Epithelial cell of proximal tubule (primary cell): ENCODE results near the gene CEMIP. TPM values are rescaled to one million over a fixed set of nuclear protein-coding genes. Genes with fewer than 3 reads are reported as not detected.

Source experiments
- DNase-seq: peaks from one replicate; pipeline ENCODE4 v3.0.0-alpha.2; 2011; ENCODE audit warnings: low read depth
- H3K4me3 ChIP-seq: 2 replicates; pipeline ENCODE4 v1.5.1; 2011; ENCODE audit warnings: low read depth, mild to moderate bottlenecking, low read length
- CTCF ChIP-seq: conservative IDR thresholded peaks from 2 replicates; pipeline ENCODE4 v1.5.1; 2012; ENCODE audit warnings: low read depth, mild to moderate bottlenecking, low read length
- total RNA-seq: library from RNA; depleted of rRNA; stranded (reverse); fragments of >200 nt; gene quantifications from 2 replicates; pipeline ENCODE4 v1.2.3, GENCODE V29; 2015

CEMIP gene
- total RNA-seq, 1 donor from 2014 or later = 0.06 TPM

GRCh38 chr15:80969316-80969715 lies 190.1 kb downstream of the CEMIP start:
- TF ChIP-seq CTCF = no peak
- DNase-seq = no peak
- no peak overlapping the region for H3K4me3 ChIP-seq

DNA sequence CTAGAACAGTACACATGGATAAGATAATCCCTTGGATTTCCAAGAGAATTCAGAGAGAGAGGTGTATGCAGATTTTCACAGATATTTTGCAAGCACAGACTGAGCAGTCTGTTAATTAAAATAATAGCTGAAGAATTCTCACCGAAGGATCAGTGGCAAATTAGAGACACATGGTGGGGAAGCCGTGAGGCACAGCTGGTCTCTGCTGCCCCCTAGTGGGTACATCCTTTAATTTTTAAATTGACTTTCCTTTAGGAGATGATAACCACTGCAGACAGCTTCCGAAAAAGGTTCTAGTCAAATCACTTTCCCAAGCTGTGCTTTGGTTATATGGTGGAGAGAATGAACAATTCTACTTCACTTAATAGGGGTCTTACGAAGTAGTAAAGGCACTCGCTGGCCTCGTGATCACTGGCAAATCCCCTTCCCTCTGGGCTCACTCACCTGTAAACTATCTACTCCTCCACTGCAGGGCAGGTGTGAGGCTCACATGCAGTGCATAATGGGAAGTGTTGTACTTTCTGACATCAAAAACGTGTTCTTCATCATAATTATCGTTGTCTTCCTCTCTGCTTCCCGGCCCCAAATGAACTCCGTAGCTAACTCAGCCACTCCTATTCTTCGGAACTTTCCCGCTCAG lies 191.0 kb downstream of the CEMIP start:
- no peak for DNase-seq
- no peak overlapping the region for H3K4me3 ChIP-seq
- TF ChIP-seq CTCF = peak; percentile 84

- no peak for TF ChIP-seq CTCF
- H3K4me3 ChIP-seq = no peak overlapping the region
- no peak for DNase-seq
Observed at GRCh38 chr15:80970658-80971057, 191.5 kb downstream of the CEMIP start.

GRCh38 chr15:80971143-80971542 lies 192.0 kb downstream of the CEMIP start:
- no peak for TF ChIP-seq CTCF
- DNase-seq = no peak
- H3K4me3 ChIP-seq = no peak overlapping the region

DNA sequence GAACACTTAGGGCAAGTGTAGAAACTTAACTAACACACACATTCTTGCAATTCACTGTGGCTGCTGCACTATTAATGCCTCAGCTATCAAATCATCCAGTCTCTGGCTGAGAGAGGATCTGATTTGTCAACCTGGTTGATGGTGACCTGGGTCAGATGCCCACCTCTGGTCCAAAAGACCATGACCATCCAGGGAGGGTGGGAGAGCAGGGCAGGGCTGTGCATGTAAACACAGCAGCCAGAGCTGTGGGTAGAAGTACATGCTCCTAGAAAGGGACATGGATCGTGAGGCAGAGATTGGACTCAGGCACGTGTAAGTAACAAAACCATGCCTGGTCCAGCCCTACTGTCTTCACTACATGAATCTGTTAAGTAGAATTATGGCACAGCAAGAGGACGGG lies 193.1 kb downstream of the CEMIP start:
- no peak for DNase-seq
- TF ChIP-seq CTCF = no peak
- no peak overlapping the region for H3K4me3 ChIP-seq

DNA sequence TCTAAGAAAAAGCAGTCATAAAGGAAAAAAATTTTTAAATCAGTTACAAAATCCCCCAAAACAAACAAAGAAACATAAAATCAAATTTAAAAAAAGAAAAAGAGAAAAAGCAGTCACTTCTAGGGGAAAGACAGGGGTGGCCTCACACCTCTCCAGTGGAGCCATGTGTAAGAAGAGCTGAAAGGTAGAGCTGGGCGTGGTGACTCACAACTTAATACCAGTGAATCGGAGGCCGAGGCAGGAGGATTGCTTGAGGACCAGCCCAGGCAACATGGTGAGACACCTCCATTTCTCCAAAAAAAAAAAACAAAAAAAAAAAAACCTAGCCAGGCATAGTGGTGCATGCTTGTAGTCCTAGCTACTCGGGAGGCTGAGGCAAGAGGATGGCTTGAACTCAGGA lies 195.7 kb downstream of the CEMIP start:
- H3K4me3 ChIP-seq = no peak overlapping the region
- no peak for DNase-seq
- TF ChIP-seq CTCF = no peak

DNA sequence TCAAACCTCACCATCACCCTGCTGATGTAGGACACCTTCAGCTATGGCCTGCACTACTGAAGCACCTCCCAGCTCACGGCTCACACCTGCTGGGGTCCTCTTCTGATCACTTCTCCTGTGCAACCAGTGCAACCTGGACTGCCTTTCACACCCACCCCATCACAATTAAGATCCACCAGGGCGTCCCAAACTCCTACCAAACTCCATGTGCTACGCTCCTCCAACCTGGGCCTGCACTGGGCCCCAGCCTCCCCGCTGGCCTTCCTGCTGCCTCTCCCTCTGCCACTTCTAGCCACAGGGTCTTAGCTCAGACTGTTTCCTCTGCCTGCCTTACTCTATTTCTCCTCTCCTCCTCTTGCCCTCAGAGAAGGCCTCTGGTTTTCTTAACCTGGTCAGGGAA lies 197.7 kb downstream of the CEMIP start:
- no peak for DNase-seq
- no peak overlapping the region for H3K4me3 ChIP-seq
- TF ChIP-seq CTCF = no peak
